IMR-90 (cell line): ENCODE results near the gene CALML4. TPM values are rescaled to one million over a fixed set of nuclear protein-coding genes. Genes with fewer than 3 reads are reported as not detected.

Source experiments
- ATAC-seq: fragments of 200-7000 bp; cut with Tn5 transposase; 2 replicates; pipeline ENCODE4 v1.9.1; 2020; ENCODE audit warnings: low read depth, mild to moderate bottlenecking, moderate library complexity
- BruUV-seq: library from RNA; stranded (reverse); fragments of 400-500 nt; replicated peaks from 2 replicates; lab custom pipeline; 2021; lab: Mats Ljungman, UMichigan
- CTCF ChIA-PET: fragments of 300-600 bp; formaldehyde crosslinking; extraction: SDS; loops from one replicate; lab custom pipeline; 2021; ENCODE audit warnings: antibody characterized with exemption; lab: Yijun Ruan, JAX
- POLR2A ChIA-PET: fragments of 300-600 bp; sonication (Branson Sonifier 250); formaldehyde crosslinking; loops from one replicate; lab custom pipeline; 2022; ENCODE audit warnings: antibody characterized with exemption; ENCODE audit not compliant: unreplicated experiment; lab: Charles Lee
- DNase-seq: peaks from one replicate; pipeline ENCODE4 v3.0.0; 2013
- H2AFZ ChIP-seq: replicated peaks from 2 replicates; pipeline ENCODE3; 2013; ENCODE audit warnings: low read length, mild to moderate bottlenecking; ENCODE audit not compliant: poor library complexity
- H2AK5ac ChIP-seq: 2 replicates; pipeline ENCODE4 v1.6.1; 2013; ENCODE audit warnings: low read depth, low read length, inconsistent platforms
- H2AK9ac ChIP-seq: replicated peaks from 2 replicates; pipeline ENCODE3; 2013; ENCODE audit warnings: mild to moderate bottlenecking, low read depth, low read length, moderate library complexity; ENCODE audit not compliant: poor library complexity
- H2BK120ac ChIP-seq: 2 replicates; pipeline ENCODE4 v1.6.1; 2013; ENCODE audit warnings: low read depth, low read length, inconsistent platforms
- H2BK15ac ChIP-seq: 3 replicates; pipeline ENCODE4 v1.6.1; 2013; ENCODE audit warnings: low read depth, low read length, inconsistent platforms
- H2BK20ac ChIP-seq: 2 replicates; pipeline ENCODE4 v1.6.1; 2013; ENCODE audit warnings: low read depth, mild to moderate bottlenecking, inconsistent platforms, low read length, moderate library complexity
- H2BK5ac ChIP-seq: 2 replicates; pipeline ENCODE4 v1.6.1; 2013; ENCODE audit warnings: mild to moderate bottlenecking, low read depth, low read length, inconsistent platforms; ENCODE audit not compliant: poor library complexity, severe bottlenecking
- H3K14ac ChIP-seq: replicated peaks from 2 replicates; pipeline ENCODE4 v1.6.1; 2013; ENCODE audit warnings: low read depth, low read length, inconsistent platforms
- H3K18ac ChIP-seq: 2 replicates; pipeline ENCODE4 v1.6.1; 2013; ENCODE audit warnings: low read depth, low read length, control low read depth
- H3K23ac ChIP-seq: 2 replicates; pipeline ENCODE4 v1.6.1; 2013; ENCODE audit warnings: low read depth, low read length, inconsistent platforms
- H3K27ac ChIP-seq: 2 replicates; pipeline ENCODE4 v1.5.1; 2013; ENCODE audit warnings: mild to moderate bottlenecking, control low read depth, low read length; ENCODE audit not compliant: insufficient read depth
- H3K27me3 ChIP-seq: 2 replicates; pipeline ENCODE4 v1.6.1; 2013; ENCODE audit warnings: low read length; ENCODE audit not compliant: control insufficient read depth, insufficient read depth
- H3K36me3 ChIP-seq: 2 replicates; pipeline ENCODE4 v1.6.1; 2013; ENCODE audit warnings: low read length, mixed read lengths; ENCODE audit not compliant: control insufficient read depth, insufficient read depth
- H3K4ac ChIP-seq: 2 replicates; pipeline ENCODE4 v1.6.1; 2013; ENCODE audit warnings: low read depth, low read length, inconsistent platforms
- H3K4me1 ChIP-seq: 2 replicates; pipeline ENCODE4 v1.6.1; 2013; ENCODE audit warnings: low read length, mixed read lengths; ENCODE audit not compliant: control insufficient read depth, insufficient read depth
- H3K4me2 ChIP-seq: 2 replicates; pipeline ENCODE4 v1.6.1; 2013; ENCODE audit warnings: low read depth, mild to moderate bottlenecking, control low read depth, low read length, moderate library complexity
- H3K4me3 ChIP-seq: 2 replicates; pipeline ENCODE4 v1.5.1; 2013; ENCODE audit warnings: low read depth, mild to moderate bottlenecking, control low read depth, low read length, moderate library complexity; ENCODE audit not compliant: insufficient read depth
- H3K56ac ChIP-seq: 2 replicates; pipeline ENCODE4 v1.6.1; 2013; ENCODE audit warnings: low read length, inconsistent platforms; ENCODE audit not compliant: insufficient read depth; ENCODE audit errors: extremely low read depth
- H3K79me1 ChIP-seq, 2 experiments: 2 replicates each; pipeline ENCODE4 v1.6.1; 2013; ENCODE audit warnings: low read length in 2 of 2, inconsistent platforms in 1 of 2, low read depth in 1 of 2
- H3K9ac ChIP-seq: 2 replicates; pipeline ENCODE4 v1.6.1; 2013; ENCODE audit warnings: low read depth, low read length, control low read depth
- H3K9me1 ChIP-seq: 2 replicates; pipeline ENCODE4 v1.6.1; 2013; ENCODE audit warnings: low read length, inconsistent platforms; ENCODE audit not compliant: insufficient read depth
- H3K9me3 ChIP-seq: 2 replicates; pipeline ENCODE4 v1.6.1; 2013; ENCODE audit warnings: low read length; ENCODE audit not compliant: control insufficient read depth, insufficient read depth
- H4K20me1 ChIP-seq: 2 replicates; pipeline ENCODE4 v1.6.1; 2013; ENCODE audit warnings: low read length, inconsistent platforms; ENCODE audit not compliant: insufficient read depth
- H4K5ac ChIP-seq: 2 replicates; pipeline ENCODE4 v1.6.1; 2013; ENCODE audit warnings: mild to moderate bottlenecking, low read depth, low read length, control low read depth
- H4K8ac ChIP-seq, 2 experiments: 2 replicates each; pipeline ENCODE4 v1.6.1; 2013; ENCODE audit warnings: low read depth in 2 of 2, low read length in 2 of 2, control low read depth in 1 of 2, inconsistent platforms in 1 of 2
- H4K91ac ChIP-seq: 2 replicates; pipeline ENCODE4 v1.6.1; 2013; ENCODE audit warnings: low read depth, low read length, inconsistent platforms; ENCODE audit not compliant: insufficient read depth
- MAFK ChIP-seq: IDR thresholded peaks from 2 replicates; pipeline ENCODE4 v1.6.1; 2012; ENCODE audit warnings: low read depth, low read length, improper control_type of control experiment
- MAZ ChIP-seq: IDR thresholded peaks from 2 replicates; pipeline ENCODE4 v1.6.1; 2012; ENCODE audit warnings: low read depth, mild to moderate bottlenecking, low read length, improper control_type of control experiment, moderate library complexity, borderline replicate concordance
- NFE2L2 ChIP-seq: fragments of 150-350 bp; IDR thresholded peaks from 2 replicates; pipeline ENCODE4 v1.6.1; 2016; ENCODE audit warnings: low read depth, mild to moderate bottlenecking, low read length
- RCOR1 ChIP-seq: IDR thresholded peaks from 2 replicates; pipeline ENCODE4 v1.6.1; 2012; ENCODE audit warnings: mild to moderate bottlenecking, low read length, improper control_type of control experiment; ENCODE audit not compliant: insufficient replicate concordance
- WGBS, 2 experiments: methylation state at CpG; one replicate each; pipeline versions ENCODE4 v1.1.5 to v1.1.7; 2013; ENCODE audit warnings: missing lambda C conversion rate in 2 of 2; ENCODE audit not compliant: insufficient read length in 1 of 2; ENCODE audit errors: extremely low coverage in 2 of 2; 5-methylcytosine and 5-hydroxymethylcytosine counted together
- dilution Hi-C: fragments of 300-500 bp; cut with HindIII; formaldehyde crosslinking; loops from one replicate; pipeline ENCODE4 v1.14.3; 2018; ENCODE audit warnings: low sequenced_read_pairs; ENCODE audit not compliant: unreplicated experiment
- in situ Hi-C: fragments of 300-500 bp; cut with MboI; formaldehyde crosslinking; loops from 3 replicates; pipeline ENCODE4 v1.14.3; 2019; ENCODE audit warnings: low sequenced_read_pairs, inconsistent platforms, mixed read lengths
- intact Hi-C: fragments of 100-400 bp; cut with micrococcal nuclease; formaldehyde crosslinking; loops from 2 replicates; pipeline ENCODE4 v1.10.0; 2022
- polyA plus RNA-seq, 3 experiments: library from polyadenylated mRNA; depleted of rRNA; stranded (reverse); fragments of >200 nt; gene quantifications; 2 replicates each; pipeline ENCODE4 v1.2.3, GENCODE V29; 2012; ENCODE audit warnings: low replicate concordance in 1 of 3
- total RNA-seq: library from RNA; depleted of rRNA; stranded (reverse); fragments of >200 nt; gene quantifications from 2 replicates; pipeline ENCODE4 v1.2.3, GENCODE V29; 2012; rRNA removed

The CALML4 gene
- total and polyA plus RNA-seq, 2 of the 4 experiments (the other 2 are of a cell fraction), result 0.36 to 1.3 TPM

DNA sequence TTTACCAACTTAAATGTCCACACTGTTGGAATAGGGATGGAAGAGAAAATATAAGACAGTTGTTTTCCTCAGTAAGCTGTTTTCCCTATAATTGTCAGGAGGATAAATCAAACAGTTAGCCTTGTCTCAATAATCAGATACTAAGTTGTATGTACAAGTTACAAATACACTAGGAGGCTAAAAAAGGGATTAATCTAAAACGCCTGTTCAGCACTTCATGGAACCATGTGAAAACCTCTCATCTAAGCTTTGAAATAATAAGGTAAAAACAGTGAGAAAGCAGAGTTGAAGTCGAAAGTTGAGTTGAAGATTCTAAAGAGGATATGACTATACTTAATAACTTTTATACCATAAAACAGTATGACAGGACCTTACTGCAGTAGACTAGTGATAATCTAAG is 62.0 kb downstream of the CALML4 start:
- no peak overlapping the region for H4K5ac ChIP-seq
- dilution Hi-C loops (no loop called here), intact Hi-C loops (no loop called here), in situ Hi-C loops (no loop called here)
- ATAC-seq (no peak), DNase-seq (no peak)
- no peak overlapping the region for H2AK9ac ChIP-seq
- H3K14ac ChIP-seq, result no peak overlapping the region
- H3K4me3 ChIP-seq, result no peak overlapping the region
- POLR2A ChIA-PET, result no interaction called here
- no peaks in the 10 kb centered on the region; the same call in 1 of the 2 replicates for H3K9me1 ChIP-seq
- no peak overlapping the region for H4K91ac ChIP-seq
- no peak overlapping the region for H3K18ac ChIP-seq
- no CpG with 5 or more reads among the region's 2 CpGs for WGBS, 2 experiments
- CTCF ChIA-PET, result no interaction called here
- no peak overlapping the region for H3K4ac ChIP-seq
- H3K9me3 ChIP-seq, result no peaks in the 10 kb centered on the region
- H3K4me2 ChIP-seq, result no peak overlapping the region
- H2BK120ac ChIP-seq, result no peak overlapping the region
- no peak overlapping the region for H3K9ac ChIP-seq
- H2BK15ac ChIP-seq, result no peak overlapping the region
- H3K27me3 ChIP-seq, result no peaks in the 10 kb centered on the region
- H4K8ac ChIP-seq, result no peak overlapping the region
- H3K36me3 ChIP-seq, result peaks cover 6% of the 10 kb centered on the region
- H3K27ac ChIP-seq, result no peak overlapping the region
- no peak overlapping the region for H3K23ac ChIP-seq
- H3K4me1 ChIP-seq, result peaks cover 2% of the 10 kb centered on the region; the same call in 1 of the 2 replicates
- no peak overlapping the region for H2AK5ac ChIP-seq
- TF ChIP-seq NFE2L2 (no peak), MAFK (peak; percentile 36; the same call in 1 of the 2 replicates), MAZ (no peak), RCOR1 (no peak)
- no peak overlapping the region for H2BK20ac ChIP-seq
- H2AFZ ChIP-seq, result no peak overlapping the region
- peaks cover 9% of the 10 kb centered on the region; the same call in 1 of the 2 replicates for H4K20me1 ChIP-seq
- peaks cover 6 to 35% of the 10 kb centered on the region in 2 experiments for H3K79me1 ChIP-seq
- BruUV-seq, result no TSS peak
- H3K56ac ChIP-seq, result no peak overlapping the region
- H2BK5ac ChIP-seq, result no peak overlapping the region

Other genes starting within 250 kb of the CALML4 start
- gene PIAS1, start 151.0 kb downstream of the CALML4 start, total RNA-seq, result 41.1 and 63.6 TPM in 2 replicates
- gene PIAS1, start 151.0 kb downstream of the CALML4 start, polyA plus RNA-seq (2012; rRNA removed), result 20.0 and 20.9 TPM in 2 replicates
- gene CLN6, start 24.4 kb upstream of the CALML4 start, total RNA-seq, result 5.3 and 6.5 TPM in 2 replicates
- gene CLN6, start 24.4 kb upstream of the CALML4 start, polyA plus RNA-seq (2012; rRNA removed), result 31.9 and 33.8 TPM in 2 replicates
- 47.2 and 51.4 TPM in 2 replicates for gene FEM1B, start 72.4 kb upstream of the CALML4 start, total RNA-seq
- 16.2 and 16.9 TPM in 2 replicates for gene FEM1B, start 72.4 kb upstream of the CALML4 start, polyA plus RNA-seq (2012; rRNA removed)
- 2.5 and 4.1 TPM in 2 replicates for gene ITGA11, start 226.8 kb upstream of the CALML4 start, total RNA-seq
- 5.6 and 6.6 TPM in 2 replicates for gene ITGA11, start 226.8 kb upstream of the CALML4 start, polyA plus RNA-seq (2012; rRNA removed)